Thyroid gland (tissue), 4 donors: Measurements from ENCODE around the gene HPRT1. TPM values are rescaled to one million over a fixed set of nuclear protein-coding genes. Genes with fewer than 3 reads are reported as not detected.

ENCODE experiments used
- DNase-seq, 2 donors: peaks; one replicate each; pipeline ENCODE4 v3.0.0-alpha.2; 2019
- H3K27ac ChIP-seq, 3 donors: fragments of 200-600 bp; sonication (generic); 1 replicate in 2 of 3; 2 replicates in 1 of 3; pipeline ENCODE4 v1.5.1; 2016 to 2019; ENCODE audit warnings: mild to moderate bottlenecking in 1 of 3, moderate library complexity in 1 of 3
- H3K27me3 ChIP-seq: fragments of 200-600 bp; sonication (generic); one replicate; pipeline ENCODE4 v1.5.1; 2019
- H3K36me3 ChIP-seq, 2 donors: fragments of 200-600 bp; sonication (generic); one replicate each; pipeline ENCODE4 v1.5.1; 2016 to 2019
- H3K4me1 ChIP-seq, 2 donors: fragments of 200-600 bp; sonication (generic); one replicate each; pipeline ENCODE4 v1.5.1; 2017 to 2019
- H3K4me3 ChIP-seq, 3 donors: fragments of 200-600 bp; sonication (generic); replicated peaks in 1 of 3; 1 replicate in 2 of 3; 2 replicates in 1 of 3; pipeline ENCODE4 v1.5.1; 2016; ENCODE audit warnings: mild to moderate bottlenecking in 1 of 3
- H3K9me3 ChIP-seq: fragments of 200-600 bp; sonication (generic); one replicate; pipeline ENCODE4 v1.5.1; 2017
- POLR2A ChIP-seq, 2 donors: fragments of 450-650 bp; IDR thresholded peaks; one replicate each; pipeline ENCODE4 v1.6.1; 2017; ENCODE audit warnings: antibody characterized with exemption in 2 of 2, mild to moderate bottlenecking in 2 of 2, moderate library complexity in 1 of 2
- WGBS, 2 donors: methylation state at CpG; one replicate each; pipeline ENCODE4 v1.1.5; 2017; 5-methylcytosine and 5-hydroxymethylcytosine counted together
- intact Hi-C: fragments of 100-400 bp; cut with DNase I; formaldehyde crosslinking; loops from one replicate; pipeline ENCODE4 v1.15.1; 2023
- total RNA-seq, 4 donors: library from RNA; depleted of rRNA; stranded (reverse); fragments of >200 nt; gene quantifications; one replicate each; pipeline ENCODE4 v1.2.3, GENCODE V29; 2016
- TF ChIP-seq, protein P1 (sequence below), 6 experiments: fragments of 200-600 bp in 3 of 6; fragments of 450-650 bp in 3 of 6; sonication (generic) in 3 of 6; IDR thresholded peaks; one replicate each; pipeline ENCODE4 v1.5.1; 2016 to 2019; ENCODE audit warnings: antibody characterized with exemption in 6 of 6, mild to moderate bottlenecking in 2 of 6, inconsistent platforms in 1 of 6, moderate library complexity in 1 of 6

HPRT1 gene
- total RNA-seq, 4 donors from 2014 or later, result 13.4 to 29.2 (median 21.2) TPM

DNA sequence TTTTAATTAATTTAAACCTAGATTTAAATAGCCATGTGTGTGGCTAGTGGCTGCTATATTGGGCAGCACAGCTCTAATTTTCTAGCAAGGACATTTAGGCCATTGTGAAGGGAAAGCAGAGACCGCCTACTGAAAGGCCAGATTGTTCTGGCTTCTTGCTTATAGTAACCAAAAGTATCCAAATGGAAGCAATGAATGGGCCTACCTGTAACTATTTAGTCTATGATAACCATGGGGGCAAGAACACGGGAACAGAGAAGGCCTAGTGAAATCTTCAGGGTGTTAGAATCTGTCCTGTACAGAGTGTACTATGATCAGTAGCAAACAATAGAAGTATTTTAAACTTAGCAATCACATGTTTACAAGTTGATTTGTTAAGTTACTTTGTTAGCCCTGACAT, 16.5 kb upstream of the HPRT1 start:
- no peak overlapping the region for H3K27ac ChIP-seq
- no peak for DNase-seq
- TF ChIP-seq POLR2A (IDR thresholded peaks at IDR 0.05), result no peak
- TF ChIP-seq, protein P1, sequence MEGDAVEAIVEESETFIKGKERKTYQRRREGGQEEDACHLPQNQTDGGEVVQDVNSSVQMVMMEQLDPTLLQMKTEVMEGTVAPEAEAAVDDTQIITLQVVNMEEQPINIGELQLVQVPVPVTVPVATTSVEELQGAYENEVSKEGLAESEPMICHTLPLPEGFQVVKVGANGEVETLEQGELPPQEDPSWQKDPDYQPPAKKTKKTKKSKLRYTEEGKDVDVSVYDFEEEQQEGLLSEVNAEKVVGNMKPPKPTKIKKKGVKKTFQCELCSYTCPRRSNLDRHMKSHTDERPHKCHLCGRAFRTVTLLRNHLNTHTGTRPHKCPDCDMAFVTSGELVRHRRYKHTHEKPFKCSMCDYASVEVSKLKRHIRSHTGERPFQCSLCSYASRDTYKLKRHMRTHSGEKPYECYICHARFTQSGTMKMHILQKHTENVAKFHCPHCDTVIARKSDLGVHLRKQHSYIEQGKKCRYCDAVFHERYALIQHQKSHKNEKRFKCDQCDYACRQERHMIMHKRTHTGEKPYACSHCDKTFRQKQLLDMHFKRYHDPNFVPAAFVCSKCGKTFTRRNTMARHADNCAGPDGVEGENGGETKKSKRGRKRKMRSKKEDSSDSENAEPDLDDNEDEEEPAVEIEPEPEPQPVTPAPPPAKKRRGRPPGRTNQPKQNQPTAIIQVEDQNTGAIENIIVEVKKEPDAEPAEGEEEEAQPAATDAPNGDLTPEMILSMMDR (IDR thresholded peaks at IDR 0.05), result no peak
- no peaks in the 10 kb centered on the region for H3K36me3 ChIP-seq
- 93 to 97% methylated on average over 2 of the region's 2 CpGs for WGBS, 2 donors
- H3K4me3 ChIP-seq, result no peak overlapping the region
- intact Hi-C loops, result no loop called here
- no peaks in the 10 kb centered on the region for H3K4me1 ChIP-seq
- no peaks in the 10 kb centered on the region for H3K27me3 ChIP-seq
- H3K9me3 ChIP-seq, result no peaks in the 10 kb centered on the region

DNA sequence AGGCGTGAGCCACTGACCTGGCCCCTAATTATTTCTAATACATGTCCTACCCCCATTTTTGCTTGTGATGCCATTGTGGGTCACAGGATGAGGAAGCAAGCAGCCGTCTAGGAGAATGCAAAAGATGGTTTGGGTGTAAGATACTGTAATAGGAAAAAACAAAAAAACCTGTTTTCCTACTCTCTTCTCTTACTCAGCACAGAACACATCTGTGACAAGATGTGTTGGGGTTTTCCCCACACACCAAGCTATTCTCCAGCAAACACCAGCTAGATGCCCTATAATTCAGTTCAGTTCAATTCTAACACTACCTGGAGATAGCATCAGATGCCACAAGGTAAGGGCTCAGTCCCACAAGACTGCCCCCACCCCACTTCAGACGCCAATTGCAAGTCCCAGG, 15.3 kb upstream of the HPRT1 start:
- H3K36me3 ChIP-seq, result no peaks in the 10 kb centered on the region
- no peak overlapping the region for H3K4me3 ChIP-seq
- no peak overlapping the region for H3K27ac ChIP-seq
- intact Hi-C loops, result no loop called here
- no peaks in the 10 kb centered on the region for H3K9me3 ChIP-seq
- DNase-seq, result no peak
- H3K27me3 ChIP-seq, result no peaks in the 10 kb centered on the region
- H3K4me1 ChIP-seq, result no peaks in the 10 kb centered on the region
- no peak for TF ChIP-seq POLR2A (IDR thresholded peaks at IDR 0.05)
- TF ChIP-seq, protein P1 (IDR thresholded peaks at IDR 0.05), result no peak
- 73 to 79% methylated on average over 3 of the region's 3 CpGs for WGBS, 2 donors

DNA sequence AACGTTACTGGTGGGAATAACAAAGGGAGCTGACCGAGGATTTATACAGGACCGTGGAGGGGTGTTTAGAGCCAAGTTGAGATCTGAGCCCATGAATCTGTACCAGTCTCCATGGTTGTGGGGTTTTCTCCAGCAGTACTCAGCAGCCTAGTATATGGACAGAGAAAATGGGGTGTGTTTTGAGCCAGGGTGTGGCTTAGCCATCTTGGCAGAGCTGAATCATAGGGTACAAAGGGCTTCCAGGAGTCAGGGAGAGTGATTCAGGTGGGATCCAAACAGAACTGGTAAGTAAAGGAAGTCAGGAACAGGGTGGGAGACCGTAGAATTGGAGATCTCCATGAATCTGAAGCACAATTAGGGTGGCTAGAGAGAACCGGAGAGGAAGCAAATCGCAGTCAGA, 7.4 kb upstream of the HPRT1 start:
- no peak for DNase-seq
- intact Hi-C loops, result no loop called here
- Histone ChIP-seq H3K27ac (no peak overlapping the region), H3K36me3 (no peaks in the 10 kb centered on the region), H3K9me3 (no peaks in the 10 kb centered on the region), H3K27me3 (no peaks in the 10 kb centered on the region), H3K4me1 (no peaks in the 10 kb centered on the region), H3K4me3 (no peak overlapping the region)
- WGBS, 2 donors, result 89 to 93% methylated on average over 6 of the region's 6 CpGs
- TF ChIP-seq POLR2A (IDR thresholded peaks at IDR 0.05), result no peak
- TF ChIP-seq, protein P1 (IDR thresholded peaks at IDR 0.05), result no peak

DNA sequence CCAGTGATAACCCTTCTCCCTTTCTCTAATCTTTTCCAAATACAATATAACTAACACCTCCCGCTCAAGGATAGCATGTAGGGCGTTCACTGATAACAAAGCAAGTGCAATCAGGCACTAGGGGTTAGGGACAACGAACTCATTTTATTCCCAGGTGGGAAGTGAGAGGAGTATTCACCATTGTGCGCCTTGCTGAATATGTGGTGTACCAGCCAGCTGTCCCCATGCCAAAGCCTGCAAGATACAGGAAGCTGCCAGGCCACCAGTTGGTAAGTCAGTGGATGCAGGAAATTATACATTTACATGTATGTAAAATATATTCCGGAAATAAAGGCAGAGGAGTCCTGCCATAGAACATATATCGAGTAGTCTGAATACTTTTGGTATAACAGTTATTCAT, 6.3 kb upstream of the HPRT1 start:
- no peak for DNase-seq
- Histone ChIP-seq H3K4me3 (no peak overlapping the region), H3K27ac (no peak overlapping the region), H3K36me3 (no peaks in the 10 kb centered on the region), H3K4me1 (no peaks in the 10 kb centered on the region), H3K9me3 (no peaks in the 10 kb centered on the region), H3K27me3 (no peaks in the 10 kb centered on the region)
- WGBS, 2 donors, result 86 to 88% methylated on average over 6 of the region's 6 CpGs
- no peak for TF ChIP-seq POLR2A (IDR thresholded peaks at IDR 0.05)
- TF ChIP-seq, protein P1 (IDR thresholded peaks at IDR 0.05), result no peak
- intact Hi-C loops, result no loop called here

DNA sequence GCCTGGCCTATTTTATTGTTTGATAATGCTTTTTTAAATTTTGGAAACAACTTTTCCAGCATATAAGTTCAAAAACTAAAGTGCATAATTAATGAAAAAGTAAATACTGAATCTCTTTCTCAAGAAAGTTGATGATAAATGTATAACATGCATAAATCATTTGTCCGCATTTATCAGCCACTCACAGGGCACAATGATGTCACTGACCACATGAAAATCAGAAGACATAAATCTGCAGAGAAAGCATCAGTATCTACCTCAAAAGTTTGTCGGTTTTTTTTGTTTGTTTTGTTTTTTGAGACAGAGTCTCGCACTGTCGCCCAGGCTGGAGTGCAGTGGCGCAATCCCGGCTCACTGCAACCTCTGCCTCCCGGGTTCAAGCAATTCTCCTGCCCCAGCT, 5.5 kb upstream of the HPRT1 start:
- WGBS, 2 donors, result 90 to 100% methylated on average over 7 of the region's 7 CpGs
- no peaks in the 10 kb centered on the region for H3K9me3 ChIP-seq
- H3K27me3 ChIP-seq, result no peaks in the 10 kb centered on the region
- intact Hi-C loops, result no loop called here
- H3K36me3 ChIP-seq, result no peaks in the 10 kb centered on the region
- DNase-seq, result no peak
- no peak overlapping the region for H3K4me3 ChIP-seq
- TF ChIP-seq POLR2A (IDR thresholded peaks at IDR 0.05), result no peak
- TF ChIP-seq, protein P1 (IDR thresholded peaks at IDR 0.05), result no peak
- no peaks in the 10 kb centered on the region for H3K4me1 ChIP-seq
- H3K27ac ChIP-seq, result no peak overlapping the region
